Activated CD8-positive, alpha-beta T cell treated with anti-CD3 and anti-CD28 coated beads, Interleukin-2, amount 10 ng/mL, durations not matched to agents 7 days and 5 days (primary cell): ENCODE data around the gene RPUSD4. TPM values are rescaled to one million over a fixed set of nuclear protein-coding genes. Genes with fewer than 3 reads are reported as not detected.

Source experiments
- ATAC-seq: fragments of 150-1000 bp; cut with Tn5 transposase; one replicate; pipeline ENCODE4 v1.10.0; 2021; ENCODE audit warnings: moderate library complexity
- CTCF ChIA-PET: fragments of 350-600 bp; sonication (Branson Sonifier 250); formaldehyde crosslinking; loops from one replicate; lab custom pipeline; 2021; ENCODE audit warnings: antibody characterized with exemption; lab: Charles Lee
- POLR2A ChIA-PET: fragments of 350-600 bp; sonication (Branson Sonifier 250); formaldehyde crosslinking; loops from one replicate; lab custom pipeline; 2021; ENCODE audit warnings: antibody characterized with exemption; lab: Charles Lee
- DNase-seq: peaks from one replicate; pipeline ENCODE4 v3.0.0-alpha.2; 2020
- H3K27ac Mint-ChIP-seq: one replicate; pipeline ENCODE4 v1.8.0; 2021; ENCODE audit warnings: mild to moderate bottlenecking, mixed read lengths
- H3K27me3 Mint-ChIP-seq: one replicate; pipeline ENCODE4 v1.8.0; 2021; ENCODE audit warnings: low read depth, mixed read lengths
- H3K36me3 Mint-ChIP-seq: one replicate; pipeline ENCODE4 v1.8.0; 2021; ENCODE audit warnings: low read depth, mixed read lengths
- H3K4me1 Mint-ChIP-seq: one replicate; pipeline ENCODE4 v1.8.0; 2021; ENCODE audit warnings: low read depth, mixed read lengths
- H3K4me3 Mint-ChIP-seq: one replicate; pipeline ENCODE4 v1.8.0; 2021; ENCODE audit warnings: mild to moderate bottlenecking, mixed read lengths
- H3K9me3 Mint-ChIP-seq: one replicate; pipeline ENCODE4 v1.8.0; 2022; ENCODE audit warnings: mixed read lengths; ENCODE audit not compliant: insufficient read depth
- total RNA-seq, 2 experiments: library from RNA; stranded (reverse); gene quantifications; one replicate each; pipeline ENCODE4 v1.2.3, GENCODE V29; 2021

Gene RPUSD4
- total RNA-seq, 2 experiments from 2014 or later: 31.6 to 32.1 TPM

DNA sequence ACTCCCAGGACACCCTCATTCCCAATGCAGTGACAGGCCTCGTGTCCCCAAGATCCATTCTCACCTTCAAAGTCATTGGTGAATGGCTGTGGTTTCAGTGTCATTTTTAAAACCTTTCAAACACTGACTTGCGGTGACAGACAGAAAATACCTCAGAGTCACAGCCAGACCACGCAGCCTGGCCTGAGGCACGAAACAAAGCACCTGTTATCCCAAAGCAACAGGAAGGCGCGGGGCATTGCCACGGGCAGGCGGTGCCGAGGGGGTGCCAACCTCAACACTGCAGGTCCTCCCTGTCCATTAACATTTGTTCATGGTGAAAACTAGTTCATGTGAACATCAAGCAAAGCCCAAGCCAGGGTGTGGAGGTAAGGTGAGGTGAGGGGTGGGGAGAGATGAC, 38.2 kb downstream of the RPUSD4 start:
- no peak for ATAC-seq
- no peak for DNase-seq
- ChIA-PET POLR2A (no interaction called here), CTCF (no interaction called here)
- H3K4me1 Mint-ChIP-seq: peaks cover 15% of the 10 kb centered on the region
- H3K36me3 Mint-ChIP-seq: no peaks in the 10 kb centered on the region
- H3K9me3 Mint-ChIP-seq: no peaks in the 10 kb centered on the region
- H3K27me3 Mint-ChIP-seq: peaks cover 5% of the 10 kb centered on the region
- no peak overlapping the region for H3K4me3 Mint-ChIP-seq
- no peak overlapping the region for H3K27ac Mint-ChIP-seq

- no peaks in the 10 kb centered on the region for H3K36me3 Mint-ChIP-seq
- peaks cover 15% of the 10 kb centered on the region for H3K4me1 Mint-ChIP-seq
- H3K27ac Mint-ChIP-seq: no peak overlapping the region
- ATAC-seq (no peak), DNase-seq (no peak)
- ChIA-PET CTCF (no interaction called here), POLR2A (no interaction called here)
- no peak overlapping the region for H3K4me3 Mint-ChIP-seq
- peaks cover 5% of the 10 kb centered on the region for H3K27me3 Mint-ChIP-seq
- H3K9me3 Mint-ChIP-seq: no peaks in the 10 kb centered on the region
These were observed 38.8 kb downstream of the RPUSD4 start for GRCh38 chr11:126172596-126173038.

DNA sequence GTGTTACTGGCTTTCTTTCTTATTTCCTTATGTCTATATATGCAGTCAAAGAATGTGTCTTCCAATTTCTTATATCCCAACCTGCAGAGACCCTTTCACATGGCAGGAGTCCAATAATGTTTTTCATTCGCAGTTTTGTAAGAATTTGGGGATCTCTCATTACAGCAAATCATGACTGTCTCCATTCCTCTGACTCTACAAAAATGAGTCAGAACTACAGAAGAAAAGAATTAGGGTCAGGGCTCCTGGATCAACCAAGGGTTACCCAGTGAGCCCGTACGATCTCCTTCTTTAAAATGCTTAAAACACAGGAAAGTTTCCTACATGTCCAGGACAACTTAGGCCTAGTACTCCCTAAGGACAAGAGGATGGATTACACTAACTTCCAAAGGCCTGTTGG, 42.2 kb downstream of the RPUSD4 start:
- no peaks in the 10 kb centered on the region for H3K36me3 Mint-ChIP-seq
- no peak for DNase-seq
- no peak for ATAC-seq
- no peak overlapping the region for H3K4me3 Mint-ChIP-seq
- peaks cover 19% of the 10 kb centered on the region for H3K27me3 Mint-ChIP-seq
- ChIA-PET POLR2A (no interaction called here), CTCF (no interaction called here)
- no peak overlapping the region for H3K27ac Mint-ChIP-seq
- no peaks in the 10 kb centered on the region for H3K9me3 Mint-ChIP-seq
- peaks cover 13% of the 10 kb centered on the region for H3K4me1 Mint-ChIP-seq

DNA sequence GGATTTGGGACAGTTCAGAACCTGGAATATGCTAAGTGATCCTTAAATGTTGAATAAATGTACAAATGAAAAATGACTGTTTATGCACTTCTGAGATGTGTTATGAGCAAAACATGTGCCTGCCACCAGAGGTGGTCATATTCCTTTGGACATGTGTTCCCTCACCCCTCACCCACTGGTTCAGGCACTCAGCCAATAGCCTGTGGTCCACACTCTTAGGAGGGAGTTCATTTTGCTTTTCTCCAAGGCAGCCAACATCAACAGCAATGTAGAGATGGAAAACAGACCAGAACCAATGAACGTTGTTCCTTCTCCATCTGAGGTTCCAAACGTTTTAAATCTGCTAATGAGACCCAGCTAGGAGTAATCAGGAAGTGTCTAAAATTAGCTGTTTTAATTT, 44.0 kb downstream of the RPUSD4 start:
- DNase-seq (no peak), ATAC-seq (no peak)
- Mint-ChIP-seq H3K4me3 (no peak overlapping the region), H3K27ac (no peak overlapping the region), H3K27me3 (peaks cover 21% of the 10 kb centered on the region), H3K9me3 (no peaks in the 10 kb centered on the region), H3K4me1 (peaks cover 15% of the 10 kb centered on the region), H3K36me3 (no peaks in the 10 kb centered on the region)
- ChIA-PET CTCF (no interaction called here), POLR2A (no interaction called here)

GRCh38 chr11:126166413-126166812, 45.0 kb downstream of the RPUSD4 start:
- ChIA-PET POLR2A (no interaction called here), CTCF (no interaction called here)
- Mint-ChIP-seq H3K27me3 (peaks cover 21% of the 10 kb centered on the region), H3K36me3 (no peaks in the 10 kb centered on the region), H3K27ac (no peak overlapping the region), H3K9me3 (no peaks in the 10 kb centered on the region), H3K4me3 (no peak overlapping the region), H3K4me1 (peaks cover 13% of the 10 kb centered on the region)
- DNase-seq (no peak), ATAC-seq (no peak)

DNA sequence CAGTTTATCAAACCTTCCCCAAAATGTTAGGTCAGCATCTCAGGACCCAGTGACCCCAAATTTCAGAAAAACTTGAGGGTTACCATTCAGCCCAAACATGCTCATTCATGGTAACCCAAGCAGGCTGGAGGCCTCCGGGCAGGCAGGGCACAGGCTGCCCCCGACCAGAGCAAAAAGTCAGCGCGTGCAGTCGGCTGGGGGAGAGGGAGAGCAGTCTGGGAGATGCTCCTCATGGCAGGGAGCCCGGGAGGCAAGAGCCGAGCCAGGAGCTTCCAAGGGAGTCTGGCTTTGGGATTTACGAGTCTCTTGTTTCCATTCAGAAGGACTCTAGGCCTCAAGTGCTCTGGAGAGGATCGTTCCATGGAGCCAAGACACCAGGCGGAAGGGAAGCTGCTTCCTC, 45.7 kb downstream of the RPUSD4 start:
- Mint-ChIP-seq H3K9me3 (no peaks in the 10 kb centered on the region), H3K36me3 (no peaks in the 10 kb centered on the region), H3K4me3 (no peak overlapping the region), H3K27me3 (peaks cover 21% of the 10 kb centered on the region), H3K27ac (no peak overlapping the region), H3K4me1 (peaks cover 13% of the 10 kb centered on the region)
- DNase-seq (no peak), ATAC-seq (no peak)
- CTCF ChIA-PET: no interaction called here
- POLR2A ChIA-PET: no interaction called here

DNA sequence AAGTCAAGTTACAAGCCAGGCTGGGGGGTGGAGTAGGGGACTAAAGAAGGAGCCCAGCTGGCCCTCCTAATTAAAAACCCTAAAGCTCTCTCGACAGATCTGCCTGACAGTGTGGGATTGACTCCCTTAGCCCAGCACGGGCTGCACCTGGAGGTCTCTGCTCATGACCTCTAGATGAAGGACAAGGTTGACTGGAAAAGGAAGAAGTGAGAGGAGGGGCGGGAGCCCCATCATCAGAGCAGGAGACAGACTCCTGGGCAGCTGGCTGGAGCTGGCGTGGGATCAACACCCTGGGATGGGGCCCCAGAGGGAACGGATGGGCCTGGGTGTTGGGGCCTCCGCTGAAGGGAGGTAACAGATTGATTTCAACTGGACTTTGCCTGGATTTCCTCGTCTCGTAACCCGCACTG, 46.1 kb downstream of the RPUSD4 start:
- Mint-ChIP-seq H3K9me3 (no peaks in the 10 kb centered on the region), H3K27ac (no peak overlapping the region), H3K4me1 (peaks cover 13% of the 10 kb centered on the region), H3K36me3 (no peaks in the 10 kb centered on the region), H3K27me3 (peaks cover 21% of the 10 kb centered on the region), H3K4me3 (no peak overlapping the region)
- no peak for ATAC-seq
- CTCF ChIA-PET: no interaction called here
- no peak for DNase-seq
- POLR2A ChIA-PET: no interaction called here

DNA sequence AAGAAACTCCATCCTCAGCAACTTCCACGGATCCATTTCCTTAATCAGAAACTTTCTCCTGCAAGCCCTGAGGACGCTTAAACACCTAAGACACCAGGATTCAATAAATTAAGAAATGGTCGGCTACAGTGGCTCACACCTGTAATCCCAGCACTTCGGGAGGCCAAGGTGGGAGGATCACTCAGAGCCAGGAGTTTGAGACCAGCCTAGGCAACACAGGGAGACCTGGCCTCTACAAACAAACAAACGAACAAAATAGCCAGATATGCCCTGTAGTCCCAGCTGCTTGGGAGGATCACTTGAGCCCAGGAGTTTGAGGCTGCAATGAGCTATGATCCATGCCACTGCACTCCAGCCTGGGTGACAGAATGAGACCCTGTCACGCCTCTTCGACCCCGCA, 46.7 kb downstream of the RPUSD4 start:
- DNase-seq (no peak), ATAC-seq (no peak)
- Mint-ChIP-seq H3K27me3 (peaks cover 21% of the 10 kb centered on the region), H3K4me1 (peaks cover 13% of the 10 kb centered on the region), H3K9me3 (no peaks in the 10 kb centered on the region), H3K4me3 (no peak overlapping the region), H3K36me3 (no peaks in the 10 kb centered on the region), H3K27ac (no peak overlapping the region)
- POLR2A ChIA-PET: no interaction called here
- CTCF ChIA-PET: no interaction called here

- no peak for ATAC-seq
- Mint-ChIP-seq H3K4me3 (no peak overlapping the region), H3K4me1 (peaks cover 13% of the 10 kb centered on the region), H3K9me3 (no peaks in the 10 kb centered on the region), H3K27ac (no peak overlapping the region), H3K27me3 (peaks cover 21% of the 10 kb centered on the region), H3K36me3 (no peaks in the 10 kb centered on the region)
- ChIA-PET POLR2A (no interaction called here), CTCF (interaction anchor here (0.6 kb wide), 1 partner anchor 123 kb away, joined by 3 read pairs; no protein-coding TSS in a partner anchor)
- DNase-seq: no peak
These were observed 47.7 kb downstream of the RPUSD4 start for GRCh38 chr11:126163779-126164178.

DNA sequence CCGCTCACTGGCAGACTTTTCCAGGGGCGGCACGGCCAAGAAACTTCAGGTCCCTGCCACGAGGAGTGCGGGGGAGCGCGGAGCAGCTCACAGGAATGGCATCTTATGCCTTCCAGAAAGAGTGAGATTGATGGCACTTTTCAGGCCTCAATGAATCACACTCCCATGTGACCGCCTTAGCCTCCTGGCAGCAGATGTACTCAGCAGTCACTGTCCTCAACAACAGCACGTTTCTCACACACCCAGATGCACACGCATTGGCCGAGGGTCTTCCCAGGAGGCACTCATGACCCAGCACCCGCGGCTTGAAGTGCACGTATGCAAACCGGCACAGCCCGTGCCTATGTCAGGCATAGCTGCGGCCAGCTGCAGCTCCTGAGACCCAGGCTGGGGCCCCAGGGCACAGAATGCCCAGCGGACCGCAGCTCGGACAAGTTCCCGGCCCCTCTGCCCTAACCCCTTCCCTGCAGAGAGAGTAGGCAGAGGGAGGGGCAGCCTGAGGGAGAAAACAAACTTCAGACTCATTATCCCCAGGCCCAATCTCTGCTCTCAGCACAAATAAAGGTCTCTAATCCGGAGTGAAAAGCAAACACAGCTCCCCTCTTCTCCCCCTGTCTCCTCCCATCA, 48.3 kb downstream of the RPUSD4 start:
- H3K4me1 Mint-ChIP-seq: peaks cover 13% of the 10 kb centered on the region
- no peaks in the 10 kb centered on the region for H3K36me3 Mint-ChIP-seq
- no peaks in the 10 kb centered on the region for H3K9me3 Mint-ChIP-seq
- ChIA-PET POLR2A (no interaction called here), CTCF (no interaction called here)
- no peak overlapping the region for H3K4me3 Mint-ChIP-seq
- H3K27ac Mint-ChIP-seq: no peak overlapping the region
- ATAC-seq (no peak), DNase-seq (no peak)
- peaks cover 16% of the 10 kb centered on the region for H3K27me3 Mint-ChIP-seq

GRCh38 chr11:126162306-126163030, 49.0 kb downstream of the RPUSD4 start:
- Mint-ChIP-seq H3K27ac (no peak overlapping the region), H3K27me3 (peaks cover 16% of the 10 kb centered on the region), H3K4me3 (no peak overlapping the region), H3K9me3 (no peaks in the 10 kb centered on the region), H3K36me3 (no peaks in the 10 kb centered on the region), H3K4me1 (peaks cover 13% of the 10 kb centered on the region)
- DNase-seq (no peak), ATAC-seq (no peak)
- ChIA-PET POLR2A (no interaction called here), CTCF (no interaction called here)

DNA sequence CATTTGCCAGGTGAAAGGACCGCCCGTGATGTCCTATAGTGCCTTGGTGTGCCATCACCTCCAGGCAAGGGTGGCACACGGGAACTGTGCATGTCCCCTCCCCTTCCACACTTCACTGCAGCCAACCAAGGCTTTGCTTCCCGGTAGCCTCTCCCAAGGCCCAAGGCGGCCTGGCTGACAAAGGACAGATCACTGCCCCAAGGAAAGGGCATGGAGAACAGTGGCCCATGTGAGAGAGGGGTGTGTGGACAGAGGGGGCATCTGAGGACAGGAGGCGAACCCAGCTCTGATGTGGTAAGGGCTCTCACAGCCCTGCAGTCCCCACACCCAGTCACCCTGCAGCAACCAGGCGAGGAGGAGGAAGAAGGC, 50.4 kb downstream of the RPUSD4 start:
- ChIA-PET CTCF (no interaction called here), POLR2A (interaction anchor here (0.5 kb wide), 1 partner anchor 12 kb away, joined by 4 read pairs; no protein-coding TSS in a partner anchor)
- ATAC-seq (no peak), DNase-seq (no peak)
- Mint-ChIP-seq H3K27ac (no peak overlapping the region), H3K4me1 (peaks cover 13% of the 10 kb centered on the region), H3K36me3 (no peaks in the 10 kb centered on the region), H3K9me3 (no peaks in the 10 kb centered on the region), H3K27me3 (peaks cover 4% of the 10 kb centered on the region), H3K4me3 (no peak overlapping the region)
